Subcutaneous preadipocyte (primary cell): ENCODE measurements around the gene CHEK2. TPM values are rescaled to one million over a fixed set of nuclear protein-coding genes. Genes with fewer than 3 reads are reported as not detected.

Experiments
- small RNA-seq: library from RNA; depleted of rRNA; stranded (forward); fragments of <200 nt; gene quantifications from one replicate; pipeline ENCODE3, GENCODE V24; 2012
- total RNA-seq: library from RNA; depleted of rRNA; stranded (reverse); fragments of >200 nt; gene quantifications from 2 replicates; pipeline ENCODE4 v1.2.3, GENCODE V29; 2012

Gene CHEK2
- 23.5 and 25.8 TPM in 2 replicates for total RNA-seq

DNA sequence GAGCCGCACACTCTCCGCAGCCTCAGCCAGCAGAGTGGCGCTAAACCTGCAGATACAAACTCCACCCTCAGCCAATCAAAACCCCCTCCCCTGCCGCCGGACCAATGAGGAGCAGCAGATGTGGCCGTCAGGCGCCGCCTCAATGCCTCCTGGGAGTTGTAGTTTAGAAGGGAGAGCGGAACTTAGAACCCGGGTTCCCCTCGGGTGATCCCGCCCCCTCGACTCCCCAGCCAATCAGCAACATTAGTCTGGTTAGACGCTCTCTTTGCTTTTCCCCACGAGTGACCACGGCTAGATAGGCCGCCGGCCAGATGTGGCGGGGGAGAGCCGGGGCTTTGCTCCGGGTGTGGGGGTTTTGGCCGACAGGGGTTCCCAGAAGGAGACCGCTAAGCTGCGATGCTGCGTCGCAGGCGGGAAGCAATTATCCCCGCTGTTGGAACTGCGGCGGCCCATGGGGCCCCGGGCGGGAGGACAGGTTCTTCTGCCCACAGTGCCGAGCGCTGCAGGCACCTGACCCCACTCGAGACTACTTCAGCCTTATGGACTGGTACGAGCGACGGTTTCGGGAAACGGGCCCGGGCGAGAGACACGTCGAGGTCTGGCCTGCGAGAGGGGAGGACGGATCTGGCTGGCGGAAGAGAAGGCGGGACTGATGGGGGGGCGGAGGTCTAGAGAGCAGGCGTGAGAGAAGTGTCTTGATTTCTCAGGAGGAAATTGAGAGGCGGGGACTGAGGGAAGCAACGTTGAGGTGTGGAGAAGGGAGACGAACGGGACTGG lies at the start of gene CHEK2, which contains the start of gene HSCB:
TSS of gene CHEK2 (minus strand) at position 36 of the 777 bp plus-strand sequence. CDS start 7,099 bp downstream, outside the sequence.
TSS of gene HSCB (plus strand) at position 255 of the 777 bp plus-strand sequence. CDS start at position 312, 57 bp downstream.

DNA sequence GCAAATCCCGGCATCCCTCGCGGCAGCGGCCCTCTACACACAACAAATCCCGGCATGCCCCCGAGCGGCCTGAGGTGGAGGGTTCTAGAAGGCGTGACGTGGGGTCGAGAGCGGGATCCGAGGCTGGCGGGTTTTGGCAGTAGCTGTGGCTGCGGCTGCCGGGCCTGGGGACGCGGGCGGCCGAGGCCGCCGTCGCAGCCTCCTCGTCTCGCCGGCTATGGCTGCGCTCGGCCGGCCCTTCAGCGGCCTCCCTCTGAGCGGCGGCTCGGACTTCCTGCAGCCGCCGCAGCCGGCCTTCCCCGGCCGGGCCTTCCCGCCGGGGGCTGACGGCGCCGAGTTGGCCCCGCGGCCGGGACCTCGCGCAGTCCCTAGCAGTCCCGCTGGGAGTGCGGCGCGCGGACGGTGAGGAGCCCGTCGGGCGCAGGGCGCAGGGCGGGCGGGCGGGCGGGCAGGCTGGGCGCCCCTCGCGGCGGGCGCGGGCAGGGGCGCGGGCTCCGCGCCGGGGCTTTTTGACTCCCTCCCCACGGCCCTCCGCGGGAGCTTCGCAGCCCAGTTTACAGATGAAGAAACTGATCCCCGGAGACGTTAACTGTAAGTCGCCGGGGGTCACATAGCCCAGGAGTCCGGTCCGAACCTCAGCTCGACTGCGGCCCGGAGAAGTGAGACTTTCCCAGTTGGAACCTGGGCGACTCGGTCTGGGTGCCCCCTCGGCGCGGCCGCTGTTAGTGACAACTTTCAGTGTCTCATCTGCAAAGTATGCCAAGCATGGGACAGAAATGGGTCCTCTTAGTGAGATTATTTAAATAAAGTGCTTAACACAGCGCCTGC lies 31.2 kb upstream of the CHEK2 start, which contains the start of gene CCDC117:
TSS of gene CCDC117 (plus strand) at position 63 of the 828 bp plus-strand sequence. CDS start at position 218, 155 bp downstream.

DNA sequence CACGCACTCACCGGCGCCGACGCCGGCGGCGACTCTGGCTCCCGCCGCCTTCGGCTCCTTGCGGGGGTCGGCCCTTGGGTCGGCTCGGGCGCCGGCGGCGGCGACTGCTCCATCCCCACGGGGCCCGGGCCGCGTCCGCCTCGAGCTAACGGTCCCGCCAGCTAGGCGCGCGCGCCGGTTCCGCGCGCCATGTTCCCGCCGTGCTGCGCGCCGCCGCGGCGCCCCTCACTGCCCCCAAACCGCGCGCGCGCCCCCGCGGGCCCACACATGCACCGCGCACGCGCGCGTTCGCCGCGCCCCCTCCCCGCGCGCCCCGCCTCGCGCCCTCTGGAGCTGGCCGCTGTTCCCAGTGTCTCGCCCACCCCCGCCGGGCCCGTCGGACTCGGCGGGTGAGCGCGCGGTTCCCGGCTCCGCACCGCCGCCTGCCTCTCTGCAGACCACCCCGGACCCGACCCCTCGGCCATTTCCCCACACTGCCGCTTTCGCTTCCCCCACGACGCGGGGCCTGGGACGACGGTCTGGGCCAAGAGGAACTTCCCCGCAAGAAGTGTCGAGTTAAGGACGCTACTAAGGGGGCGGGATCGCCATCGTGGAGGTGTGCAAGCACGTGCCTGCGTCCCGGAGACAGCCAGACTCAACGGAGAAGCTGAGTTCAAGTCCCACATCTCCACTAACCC lies 61.9 kb downstream of the CHEK2 start, which contains the start of gene TTC28:
TSS of gene TTC28 (minus strand) at position 230 of the 677 bp plus-strand sequence. CDS start at position 113, 117 bp downstream.

Small RNAs within 50 kb of the gene (small RNA-seq; reads per million reads assigned to genes)
- gene RN7SL162P = not detected

Other genes starting within 250 kb of the CHEK2 start
- 20.2 and 24.2 TPM in 2 replicates for gene TTC28, start 62.0 kb downstream of the CHEK2 start, total RNA-seq
- 15.2 and 16.5 TPM in 2 replicates for gene HSCB, start 219 bp upstream of the CHEK2 start, total RNA-seq
- gene CCDC117, start 30.9 kb upstream of the CHEK2 start, total RNA-seq = 13.6 and 17.4 TPM in 2 replicates
- gene XBP1, start 58.7 kb upstream of the CHEK2 start, total RNA-seq = 93.3 and 140 TPM in 2 replicates
- gene ZNRF3, start 141.8 kb upstream of the CHEK2 start, total RNA-seq = 5.9 and 8.2 TPM in 2 replicates